Chondrocyte (in vitro differentiated cells): Measurements from ENCODE around the gene ALOX15. TPM values are rescaled to one million over a fixed set of nuclear protein-coding genes. Genes with fewer than 3 reads are reported as not detected.

Experiments used
- DNase-seq: peaks from one replicate; pipeline ENCODE4 v3.0.0; 2021; ENCODE audit warnings: mixed read lengths, low spot score
- H3K27ac Mint-ChIP-seq: one replicate; pipeline ENCODE4 v1.8.0; 2021; ENCODE audit warnings: mild to moderate bottlenecking, moderate library complexity, mixed read lengths; ENCODE audit not compliant: unreplicated experiment
- H3K27me3 Mint-ChIP-seq: 2 replicates; pipeline ENCODE4 v1.8.0; 2021; ENCODE audit warnings: low read depth, mixed read lengths
- H3K36me3 Mint-ChIP-seq: 2 replicates; pipeline ENCODE4 v1.8.0; 2021; ENCODE audit warnings: low read depth, mixed read lengths
- H3K4me1 Mint-ChIP-seq: 2 replicates; pipeline ENCODE4 v1.8.0; 2021; ENCODE audit warnings: low read depth, mild to moderate bottlenecking, mixed read lengths
- H3K4me3 Mint-ChIP-seq: one replicate; pipeline ENCODE4 v1.8.0; 2021; ENCODE audit warnings: mild to moderate bottlenecking, moderate library complexity, mixed read lengths; ENCODE audit not compliant: unreplicated experiment
- H3K9me3 Mint-ChIP-seq: 2 replicates; pipeline ENCODE4 v1.8.0; 2021; ENCODE audit warnings: low read depth, mixed read lengths
- total RNA-seq: library from RNA; stranded (reverse); gene quantifications from 3 replicates; pipeline ENCODE4 v1.2.1, GENCODE V29; 2021
- TF ChIP-seq, protein P1 (sequence below): fragments of 200-600 bp; sonication (generic); IDR thresholded peaks from 2 replicates; pipeline ENCODE4 v1.5.0; 2021; ENCODE audit warnings: antibody characterized with exemption, mild to moderate bottlenecking, moderate library complexity

ALOX15 gene
- total RNA-seq, 1 donor from 2014 or later, result 0.15 TPM

DNA sequence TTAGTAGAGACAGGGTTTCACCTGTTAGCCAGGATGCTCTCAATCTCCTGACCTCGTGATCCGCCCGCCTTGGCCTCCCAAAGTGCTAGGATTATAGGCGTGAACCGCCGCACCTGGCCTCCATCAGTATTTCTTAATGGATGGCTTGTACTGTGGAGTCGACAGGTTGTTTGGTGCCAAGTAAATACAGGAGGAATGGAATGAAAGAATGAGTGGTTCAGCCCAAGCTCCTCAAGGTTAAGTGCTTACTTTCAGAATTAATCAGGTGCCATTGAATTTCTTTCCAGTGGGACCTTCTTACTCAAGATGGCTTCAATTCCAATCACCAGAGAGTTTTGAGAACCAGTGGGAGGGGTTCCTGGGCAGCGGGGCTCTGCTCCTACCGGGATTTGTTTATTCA is 25.0 kb downstream of the ALOX15 start:
- Mint-ChIP-seq H3K4me3 (no peak overlapping the region), H3K27me3 (peaks cover 7% of the 10 kb centered on the region), H3K27ac (no peak overlapping the region), H3K9me3 (no peaks in the 10 kb centered on the region), H3K4me1 (peaks cover 5% of the 10 kb centered on the region), H3K36me3 (peaks cover 2% of the 10 kb centered on the region)
- TF ChIP-seq, protein P1, sequence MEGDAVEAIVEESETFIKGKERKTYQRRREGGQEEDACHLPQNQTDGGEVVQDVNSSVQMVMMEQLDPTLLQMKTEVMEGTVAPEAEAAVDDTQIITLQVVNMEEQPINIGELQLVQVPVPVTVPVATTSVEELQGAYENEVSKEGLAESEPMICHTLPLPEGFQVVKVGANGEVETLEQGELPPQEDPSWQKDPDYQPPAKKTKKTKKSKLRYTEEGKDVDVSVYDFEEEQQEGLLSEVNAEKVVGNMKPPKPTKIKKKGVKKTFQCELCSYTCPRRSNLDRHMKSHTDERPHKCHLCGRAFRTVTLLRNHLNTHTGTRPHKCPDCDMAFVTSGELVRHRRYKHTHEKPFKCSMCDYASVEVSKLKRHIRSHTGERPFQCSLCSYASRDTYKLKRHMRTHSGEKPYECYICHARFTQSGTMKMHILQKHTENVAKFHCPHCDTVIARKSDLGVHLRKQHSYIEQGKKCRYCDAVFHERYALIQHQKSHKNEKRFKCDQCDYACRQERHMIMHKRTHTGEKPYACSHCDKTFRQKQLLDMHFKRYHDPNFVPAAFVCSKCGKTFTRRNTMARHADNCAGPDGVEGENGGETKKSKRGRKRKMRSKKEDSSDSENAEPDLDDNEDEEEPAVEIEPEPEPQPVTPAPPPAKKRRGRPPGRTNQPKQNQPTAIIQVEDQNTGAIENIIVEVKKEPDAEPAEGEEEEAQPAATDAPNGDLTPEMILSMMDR, result no peak
- DNase-seq, result no peak

DNA sequence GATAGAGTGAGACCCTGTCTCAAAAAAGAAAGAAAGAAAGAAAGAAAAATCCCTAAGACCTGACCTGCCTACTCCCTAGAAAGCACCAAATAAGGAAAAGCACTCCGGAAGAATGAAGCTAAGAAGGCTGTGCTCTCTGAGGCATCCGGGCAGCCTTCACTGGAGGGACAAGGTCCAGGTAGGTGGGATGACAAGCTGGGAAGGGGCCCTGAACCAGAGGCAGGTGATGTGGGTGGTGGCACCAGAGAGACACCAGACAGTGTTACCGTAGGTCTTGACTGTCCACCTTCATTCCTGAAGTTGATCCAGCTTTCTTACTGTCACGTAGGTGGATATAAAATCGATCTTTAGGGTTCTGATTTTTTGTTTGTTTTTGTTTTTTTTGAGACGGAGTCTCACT is 30.8 kb downstream of the ALOX15 start:
- H3K4me1 Mint-ChIP-seq, result peaks cover 21% of the 10 kb centered on the region
- peaks cover under 1% of the 10 kb centered on the region for H3K36me3 Mint-ChIP-seq
- no peak for DNase-seq
- no peaks in the 10 kb centered on the region for H3K9me3 Mint-ChIP-seq
- no peak overlapping the region for H3K27ac Mint-ChIP-seq
- H3K27me3 Mint-ChIP-seq, result peaks cover 4% of the 10 kb centered on the region
- TF ChIP-seq, protein P1, result no peak
- H3K4me3 Mint-ChIP-seq, result no peak overlapping the region

DNA sequence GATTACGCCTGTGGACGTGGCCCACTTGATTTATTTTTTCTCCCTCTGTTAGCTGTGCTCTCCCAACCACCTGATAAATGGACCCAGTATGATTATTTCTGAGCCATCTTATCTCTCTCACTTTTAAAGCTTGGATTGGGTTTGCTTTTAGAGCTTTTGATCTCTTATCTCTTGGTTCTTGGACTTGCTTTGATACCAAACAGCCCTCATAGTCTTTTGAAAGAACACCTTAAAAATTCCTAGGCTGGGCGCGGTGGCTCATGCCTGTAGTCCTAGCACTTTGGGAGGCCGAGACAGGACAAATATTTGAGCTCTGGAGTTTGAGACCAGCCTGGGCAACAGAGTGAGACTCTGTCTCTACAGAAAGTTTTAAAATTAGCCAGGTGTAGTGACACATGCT is 31.3 kb downstream of the ALOX15 start:
- DNase-seq, result no peak
- no peaks in the 10 kb centered on the region for H3K9me3 Mint-ChIP-seq
- H3K27me3 Mint-ChIP-seq, result peaks cover 3% of the 10 kb centered on the region
- H3K4me1 Mint-ChIP-seq, result peaks cover 26% of the 10 kb centered on the region
- TF ChIP-seq, protein P1, result no peak
- H3K36me3 Mint-ChIP-seq, result no peaks in the 10 kb centered on the region
- H3K4me3 Mint-ChIP-seq, result no peak overlapping the region
- H3K27ac Mint-ChIP-seq, result no peak overlapping the region

- Mint-ChIP-seq H3K27me3 (peaks cover 3% of the 10 kb centered on the region), H3K9me3 (no peaks in the 10 kb centered on the region), H3K27ac (no peak overlapping the region), H3K4me3 (no peak overlapping the region), H3K4me1 (peaks cover 29% of the 10 kb centered on the region), H3K36me3 (no peaks in the 10 kb centered on the region)
- TF ChIP-seq, protein P1, result no peak
- DNase-seq, result no peak
Observed at GRCh38 chr17:4609761-4610160, 31.7 kb downstream of the ALOX15 start.

DNA sequence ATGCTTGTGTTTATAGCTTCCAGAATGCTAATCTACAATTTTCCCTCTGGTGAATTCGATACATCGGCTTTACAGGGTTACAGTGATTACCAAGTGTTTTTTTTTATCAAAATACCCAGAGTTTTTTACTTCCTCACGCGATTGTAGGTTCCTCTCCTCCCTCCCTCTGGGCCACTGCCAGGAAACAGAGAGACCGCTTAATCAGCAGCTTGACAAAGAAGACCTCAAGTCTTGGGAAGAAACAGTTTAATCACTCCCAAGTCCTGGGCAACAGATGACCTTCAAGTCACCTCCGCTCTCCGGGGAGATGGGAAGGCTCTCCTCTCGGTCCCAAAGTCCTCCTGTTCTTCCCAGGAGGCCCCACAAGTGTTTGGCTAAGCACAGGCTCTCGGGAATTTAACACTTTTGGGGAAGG is 33.7 kb downstream of the ALOX15 start:
- H3K4me1 Mint-ChIP-seq, result peaks cover 38% of the 10 kb centered on the region
- DNase-seq, result no peak
- H3K27me3 Mint-ChIP-seq, result peaks cover 3% of the 10 kb centered on the region

More for the DNA sequence above, 33.7 kb downstream of the ALOX15 start:
- Mint-ChIP-seq H3K36me3 (no peaks in the 10 kb centered on the region), H3K27ac (peak overlapping the region; percentile 89), H3K4me3 (peak overlapping the region; percentile 28), H3K9me3 (no peaks in the 10 kb centered on the region)
- TF ChIP-seq, protein P1, result no peak
